Effector CD4-positive, alpha-beta T cell (primary cell): ENCODE results near the gene CAMK2D.

Experiments used
- DNase-seq: peaks from one replicate; pipeline ENCODE4 v3.0.0-alpha.2; 2020

Gene CAMK2D

GRCh38 chr4:113762186-113763028, 869 bp upstream of the CAMK2D start:
- DNase-seq = peak; percentile 99

GRCh38 chr4:113760795-113761619, 531 bp downstream of the CAMK2D start:
- DNase-seq = peak; percentile 25

- peak; percentile 14 for DNase-seq
Measured at GRCh38 chr4:113760094-113760794, 1.3 kb downstream of the CAMK2D start.

GRCh38 chr4:113759696-113760093, 1.8 kb downstream of the CAMK2D start:
- DNase-seq = no peak

- no peak for DNase-seq
Measured at GRCh38 chr4:113758372-113758771, 3.2 kb downstream of the CAMK2D start.

GRCh38 chr4:113757486-113757885, 4.1 kb downstream of the CAMK2D start:
- no peak for DNase-seq

GRCh38 chr4:113756005-113756410, 5.5 kb downstream of the CAMK2D start:
- no peak for DNase-seq

- no peak for DNase-seq
Measured at GRCh38 chr4:113750734-113751133, 10.8 kb downstream of the CAMK2D start.

GRCh38 chr4:113750296-113750695, 11.2 kb downstream of the CAMK2D start:
- DNase-seq = no peak

GRCh38 chr4:113749178-113749577, 12.4 kb downstream of the CAMK2D start:
- DNase-seq = no peak

GRCh38 chr4:113747949-113748348, 13.6 kb downstream of the CAMK2D start:
- no peak for DNase-seq

- DNase-seq = no peak
Measured at GRCh38 chr4:113745711-113746110, 15.8 kb downstream of the CAMK2D start.

- DNase-seq = no peak
Measured at GRCh38 chr4:113744667-113745240, 16.8 kb downstream of the CAMK2D start.

- DNase-seq = no peak
Measured at GRCh38 chr4:113743690-113744089, 17.8 kb downstream of the CAMK2D start.

- DNase-seq = no peak
Measured at GRCh38 chr4:113742643-113743042, 18.9 kb downstream of the CAMK2D start.

GRCh38 chr4:113741956-113742355, 19.6 kb downstream of the CAMK2D start:
- DNase-seq = no peak

GRCh38 chr4:113740857-113741379, 20.6 kb downstream of the CAMK2D start:
- no peak for DNase-seq

GRCh38 chr4:113739197-113739596, 22.3 kb downstream of the CAMK2D start:
- no peak for DNase-seq

- no peak for DNase-seq
Measured at GRCh38 chr4:113738251-113738650, 23.3 kb downstream of the CAMK2D start.

GRCh38 chr4:113733685-113734084, 27.9 kb downstream of the CAMK2D start:
- no peak for DNase-seq

GRCh38 chr4:113732967-113733527, 28.5 kb downstream of the CAMK2D start:
- DNase-seq = no peak
